Activated effector memory CD4-positive, alpha-beta T cell treated with Interleukin-2 at 50 U/mL for 16 hours (primary cell): Measurements from ENCODE around the gene GID4.

Source experiments
- DNase-seq: peaks from one replicate; pipeline ENCODE4 v3.0.0-alpha.2; 2020

GID4 gene

GRCh38 chr17:18018411-18018921, 20.7 kb upstream of the GID4 start:
- no peak for DNase-seq

DNA sequence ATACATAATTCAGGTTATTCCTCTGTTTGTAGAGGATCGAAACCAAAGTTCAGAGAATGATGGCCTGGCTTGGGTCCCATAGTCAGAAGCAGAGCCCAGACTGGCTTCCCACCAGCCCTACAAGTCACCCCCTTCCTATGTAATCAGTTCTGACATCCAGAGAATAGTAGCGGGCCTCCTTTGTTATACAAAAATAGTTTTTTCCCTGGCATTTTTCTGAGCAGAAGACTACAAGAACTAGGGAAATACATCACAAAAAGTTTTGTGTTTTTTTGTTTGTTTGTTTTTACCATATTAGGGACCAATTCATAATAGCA, 19.4 kb upstream of the GID4 start:
- no peak for DNase-seq

DNA sequence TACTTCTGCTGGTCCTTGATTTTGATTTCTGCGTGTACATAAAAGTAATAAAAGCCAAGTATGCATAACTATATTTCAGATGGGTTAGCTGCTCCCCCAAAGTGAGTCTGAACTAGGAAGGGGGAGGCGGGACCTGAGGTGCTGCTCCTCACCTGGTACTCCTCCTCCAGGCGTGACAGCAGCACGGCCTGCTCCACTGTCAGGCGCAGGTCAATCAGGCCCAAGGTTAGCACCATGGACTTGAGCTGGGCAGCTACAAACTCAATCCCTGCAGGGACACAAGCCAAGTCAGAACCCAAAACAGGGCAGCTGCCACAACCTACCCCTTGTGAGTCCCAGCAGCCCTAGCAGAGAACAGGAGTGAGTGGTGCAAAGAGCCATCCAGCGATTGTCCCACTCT, 18.2 kb upstream of the GID4 start:
- DNase-seq, result no peak

DNA sequence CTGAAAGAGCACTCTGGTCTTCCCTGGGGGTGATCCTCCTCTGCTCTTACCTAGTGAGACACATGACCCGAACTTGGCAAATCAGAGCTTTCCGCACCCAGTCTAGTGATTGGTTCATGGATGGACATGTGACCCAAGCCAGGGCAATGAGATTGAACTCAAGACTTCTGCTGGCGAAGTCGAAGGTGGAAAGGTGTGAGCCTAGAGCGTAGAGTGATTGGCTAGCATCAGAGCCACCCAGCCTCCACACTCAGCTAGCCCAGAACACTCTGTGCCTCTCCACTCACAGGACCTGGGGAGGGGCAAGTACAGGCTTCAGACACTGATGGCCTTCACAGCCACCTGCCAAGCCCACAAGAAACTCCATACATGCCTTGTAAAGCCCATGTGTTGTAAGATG, 17.8 kb upstream of the GID4 start:
- DNase-seq, result no peak

- no peak for DNase-seq
These were observed 13.8 kb upstream of the GID4 start for GRCh38 chr17:18025241-18025944.

GRCh38 chr17:18025945-18026776, 13.0 kb upstream of the GID4 start:
- no peak for DNase-seq

DNA sequence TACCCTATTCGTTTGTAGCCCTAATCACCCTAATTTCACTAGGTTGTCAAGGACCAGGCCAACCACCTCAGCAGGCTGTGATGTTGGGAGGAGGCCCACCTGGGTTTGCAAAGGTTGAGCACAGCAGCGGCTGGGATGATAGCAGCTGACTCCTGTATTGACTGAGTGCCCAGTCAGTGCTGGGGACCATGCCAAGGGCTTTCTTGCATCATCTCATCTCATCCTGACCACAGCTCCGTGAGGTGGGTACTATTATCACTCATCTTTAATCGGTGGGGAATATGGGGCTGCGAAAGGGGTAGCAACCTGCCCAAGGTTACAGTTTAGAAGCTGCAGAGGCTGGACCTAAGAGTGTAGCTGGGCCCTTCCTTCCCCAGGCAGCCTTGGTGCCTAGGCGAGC, 11.9 kb upstream of the GID4 start:
- no peak for DNase-seq

- DNase-seq, result no peak
These were observed 10.9 kb upstream of the GID4 start for GRCh38 chr17:18028114-18028951.

GRCh38 chr17:18028952-18029540, 10.2 kb upstream of the GID4 start:
- DNase-seq, result no peak

DNA sequence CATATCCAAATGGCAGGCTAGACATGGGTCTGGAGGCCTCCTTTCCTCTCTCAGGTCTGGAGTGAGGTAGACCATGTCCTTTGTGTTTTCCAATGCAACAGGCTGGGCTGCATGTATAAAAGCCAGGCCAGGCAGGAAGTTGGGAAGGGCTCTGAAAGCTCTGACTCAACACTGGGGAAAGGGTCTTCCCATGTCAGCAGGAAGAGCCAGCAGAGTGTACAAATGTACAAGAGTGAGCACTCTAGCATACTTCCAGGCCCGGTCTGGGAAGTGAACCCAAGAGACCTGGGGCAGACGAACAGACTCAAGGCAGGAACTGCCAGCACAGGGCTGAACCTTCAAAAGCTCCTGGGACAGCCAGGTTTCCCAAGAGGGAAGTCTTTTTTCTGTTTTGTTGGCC, 7.3 kb upstream of the GID4 start:
- no peak for DNase-seq

DNA sequence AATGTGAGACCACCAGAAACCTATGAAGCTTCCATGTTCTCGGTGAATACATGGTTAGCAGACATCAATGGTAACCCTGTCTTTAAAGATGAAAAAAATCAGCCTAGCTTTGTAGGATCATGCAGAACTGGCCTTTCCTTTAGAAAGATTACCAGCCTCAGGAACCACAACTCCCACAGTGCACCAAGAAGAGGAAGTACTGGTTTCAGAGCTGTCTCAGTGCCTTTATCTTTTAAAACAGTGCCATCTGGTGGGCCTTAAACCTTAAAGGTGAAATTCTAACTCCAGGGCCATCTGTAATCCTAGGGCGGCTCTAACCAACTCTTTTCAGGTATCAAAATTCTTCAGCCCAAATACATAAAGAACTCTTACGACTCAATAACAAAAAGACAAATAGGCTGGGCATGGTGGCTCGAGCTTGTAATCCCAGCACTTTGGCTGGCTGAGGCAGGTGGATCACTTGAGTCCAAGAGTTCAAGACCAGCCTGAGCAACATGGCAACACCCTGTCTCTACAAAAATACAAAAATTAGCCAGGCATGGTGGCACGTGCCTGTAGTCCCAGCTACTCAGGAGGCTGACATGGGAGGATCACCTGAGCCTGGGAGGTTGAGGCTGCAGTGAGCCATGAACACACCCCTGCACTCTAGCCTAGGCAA, 5.6 kb upstream of the GID4 start:
- DNase-seq, result no peak

GRCh38 chr17:18035704-18036103, 3.5 kb upstream of the GID4 start:
- DNase-seq, result no peak

GRCh38 chr17:18037486-18037885, 1.7 kb upstream of the GID4 start:
- DNase-seq, result no peak

DNA sequence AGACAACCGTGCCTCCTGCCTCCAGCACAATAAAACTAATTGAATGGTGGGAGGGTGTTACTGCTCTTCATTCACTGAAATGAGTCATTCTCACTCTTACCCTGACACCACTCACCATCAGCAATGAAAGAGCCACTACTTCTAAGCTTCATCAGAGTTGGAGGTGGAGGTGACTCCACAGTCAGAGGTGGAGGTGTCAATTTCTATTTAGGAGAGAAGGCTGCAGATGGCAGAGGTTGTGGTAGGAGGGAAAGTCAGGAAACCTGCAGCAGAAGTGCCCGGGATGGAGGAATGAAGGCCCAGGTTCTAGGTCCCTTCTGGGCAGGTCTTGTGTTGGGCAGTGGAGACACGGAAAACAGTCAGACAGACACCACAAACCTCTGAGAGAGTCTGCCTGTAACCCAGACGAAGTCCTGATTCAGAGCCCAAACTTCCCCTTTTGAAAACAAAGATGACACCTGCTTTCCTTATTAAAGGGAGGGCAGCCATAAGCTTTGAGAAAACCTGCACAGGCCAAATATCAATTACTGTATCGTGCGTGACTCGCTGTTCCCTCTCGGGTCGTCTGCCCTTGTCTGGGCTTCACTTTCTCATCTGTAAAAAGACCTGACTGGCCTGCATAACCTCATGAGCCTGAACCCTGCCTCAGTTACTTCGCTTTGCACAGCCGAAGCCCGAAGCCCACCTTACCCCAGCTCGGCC, 908 bp upstream of the GID4 start:
- no peak for DNase-seq

- no peak for DNase-seq
These were observed 490 bp downstream of the GID4 start for GRCh38 chr17:18039535-18040260.

DNA sequence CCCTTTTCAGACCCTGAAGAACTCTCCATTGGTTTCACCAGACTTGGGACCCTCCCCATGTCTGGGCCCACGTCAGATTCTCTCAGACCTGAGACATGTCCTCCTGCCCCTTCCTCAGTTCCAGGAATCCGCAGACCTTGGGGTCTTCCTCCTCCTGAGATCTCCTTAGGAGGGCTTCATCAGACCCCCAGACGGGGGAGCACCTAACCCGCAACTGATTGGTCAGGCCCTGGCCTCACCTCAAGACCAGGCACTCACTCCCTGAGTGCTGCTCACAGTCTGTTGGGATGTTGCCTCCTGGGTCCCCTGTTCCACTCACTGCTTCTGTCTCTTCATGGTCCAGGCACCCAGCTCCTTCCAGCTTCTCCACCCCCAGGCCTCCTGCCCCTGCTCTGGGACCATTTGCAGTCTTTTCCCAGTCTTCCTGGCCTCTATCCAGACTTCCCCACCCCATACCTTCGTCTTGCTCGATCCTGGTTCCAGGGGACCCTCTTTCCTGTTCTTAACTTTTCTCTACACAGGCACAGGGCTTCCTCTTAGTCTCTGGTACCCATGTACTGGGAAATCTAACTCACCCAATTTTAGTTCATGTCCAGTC, 1.2 kb downstream of the GID4 start:
- no peak for DNase-seq

DNA sequence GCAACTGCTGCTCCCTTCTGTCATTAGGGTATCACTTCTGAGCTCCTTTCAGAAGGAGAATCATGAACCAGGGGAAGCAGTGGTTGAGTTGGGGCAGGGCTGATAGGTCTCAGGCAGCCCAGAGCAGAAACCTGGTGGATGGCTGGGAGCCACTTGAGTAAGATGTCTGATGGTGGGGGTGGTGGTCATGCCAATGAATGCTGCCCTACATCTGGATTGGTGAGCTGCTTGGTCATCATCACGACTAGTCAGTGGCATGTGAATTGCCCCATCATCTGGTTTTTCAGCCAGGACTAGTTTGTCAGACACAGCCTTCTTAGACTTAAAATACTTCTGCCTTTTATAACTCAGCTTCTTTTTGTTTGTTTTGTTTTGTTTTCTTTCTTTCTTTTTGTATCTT, 2.6 kb downstream of the GID4 start:
- DNase-seq, result no peak

DNA sequence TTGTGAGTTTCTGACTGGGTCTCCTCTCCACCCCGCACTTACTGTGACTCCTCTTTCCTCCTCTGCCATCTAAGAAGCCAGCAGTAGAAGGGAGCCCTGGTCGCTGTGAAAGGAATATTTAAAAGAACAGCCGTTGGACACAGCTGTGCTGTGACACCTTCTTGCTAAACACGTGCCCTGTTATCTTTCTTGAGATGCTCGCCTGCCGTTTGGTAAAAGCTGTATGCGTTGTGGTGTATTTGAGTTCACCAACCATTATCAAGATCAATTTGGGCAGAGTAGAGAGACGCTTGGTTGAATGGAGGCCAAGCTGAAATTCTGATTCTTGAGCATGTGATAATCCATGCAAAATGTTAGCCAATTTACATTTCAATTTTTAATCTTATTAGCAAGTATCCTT, 3.8 kb downstream of the GID4 start:
- DNase-seq, result no peak

DNA sequence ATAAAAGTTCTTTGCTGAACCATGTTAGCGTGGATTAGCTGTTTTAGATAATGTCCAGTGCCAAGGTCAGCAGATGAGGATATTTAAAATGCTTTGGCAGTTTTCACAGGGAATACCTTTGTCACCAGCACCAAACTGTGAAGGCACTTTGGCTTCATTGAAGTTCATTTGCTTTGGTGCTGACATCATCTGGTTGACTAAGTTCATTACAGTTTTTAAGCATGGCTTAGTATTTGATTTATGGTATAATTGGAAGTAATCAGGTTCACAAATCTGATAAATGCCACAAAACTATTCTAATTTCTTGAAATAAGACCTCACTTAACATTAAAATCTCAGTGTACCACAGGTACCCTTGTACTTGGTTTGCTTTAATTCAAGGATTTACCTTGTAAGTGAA, 4.3 kb downstream of the GID4 start:
- no peak for DNase-seq

- DNase-seq, result no peak
These were observed 5.4 kb downstream of the GID4 start for GRCh38 chr17:18044609-18045008.
